NCI-H748 treated with DMSO at 0.1 percent for 48 hours (cell line): ENCODE data around the gene CXCL12.

Source experiments
- DNase-seq: peaks from one replicate; lab custom pipeline; 2025; lab: John Stamatoyannopoulos, UW

The CXCL12 gene

GRCh38 chr10:44334091-44334490 is 50.8 kb downstream of the CXCL12 start:
- DNase-seq: no peak

GRCh38 chr10:44333511-44333910 is 51.4 kb downstream of the CXCL12 start:
- DNase-seq: no peak

- DNase-seq: no peak
These were observed 52.4 kb downstream of the CXCL12 start for GRCh38 chr10:44332465-44332864.

- DNase-seq: no peak
These were observed 54.5 kb downstream of the CXCL12 start for GRCh38 chr10:44330431-44330830.

GRCh38 chr10:44327461-44327860 is 57.4 kb downstream of the CXCL12 start:
- DNase-seq: no peak
